ENCODE results near the gene ZNF547.

- no peak for TF ChIP-seq CTCF (IDR thresholded peaks at IDR 0.05; ENCODE audit: low read depth, low read length)
- no peak for TF ChIP-seq POLR2A (IDR thresholded peaks at IDR 0.05; ENCODE audit: extremely low read depth, insufficient read length)
- no peak for TF ChIP-seq MYC (IDR thresholded peaks at IDR 0.05; ENCODE audit: low read depth, low read length)
- TF ChIP-seq MAX (IDR thresholded peaks at IDR 0.05; ENCODE audit: low read depth, low read length), result no peak
Measured at GRCh38 chr19:57398868-57399267, 35.5 kb downstream of the ZNF547 start.
